ENCODE data around the gene FUBP3. TPM values are rescaled to one million over a fixed set of nuclear protein-coding genes. Genes with fewer than 3 reads are reported as not detected.

FUBP3 gene
- total RNA-seq, 1 experiment from 2014 or later: 73.7 TPM

- Histone ChIP-seq H3K4me1 (ENCODE audit: control insufficient read depth in 1 of 2, insufficient read depth in 2 of 2, low read length in 2 of 2) (peaks cover 0 to 11% of the 10 kb centered on the region in 2 experiments; a peak in 1 of 4 replicates), H3K9ac (ENCODE audit: low read length) (no peak overlapping the region), H2AFZ (ENCODE audit: low read depth, low read length, poor library complexity, severe bottlenecking) (no peak overlapping the region), H3K36me3 (ENCODE audit: control insufficient read depth in 1 of 2, insufficient read depth in 2 of 2, low read length in 2 of 2) (no peaks in the 10 kb centered on the region), H3K79me2 (ENCODE audit: insufficient read depth, low read length) (no peaks in the 10 kb centered on the region), H3K27ac (ENCODE audit: low read depth, low read length) (no peak overlapping the region), H3K9me2 (ENCODE audit: insufficient read depth) (no peaks in the 10 kb centered on the region), H3K27me3 (ENCODE audit: insufficient read depth, low read length) (no peaks in the 10 kb centered on the region), H4K20me1 (ENCODE audit: insufficient read depth) (no peaks in the 10 kb centered on the region), H3K4me3 (replicated peaks in 1 of 2; ENCODE audit: low read depth in 1 of 2, low read length in 2 of 2) (no peak overlapping the region), H3K4me2 (ENCODE audit: low read length) (no peak overlapping the region), H3K9me3 (ENCODE audit: control insufficient read depth in 1 of 2, insufficient read depth in 1 of 2, low read depth in 1 of 2, low read length in 2 of 2) (peaks cover 0 to 9% of the 10 kb centered on the region in 2 experiments; a peak in 1 of 4 replicates)
- TF ChIP-seq EZH2phosphoT487 (IDR thresholded peaks at IDR 0.05; ENCODE audit: borderline replicate concordance): no peak
- ChIA-PET POLR2A (no interaction called here), RAD21 (ENCODE audit: low non-redundant PET in 1 of 2, low total read pairs in 2 of 2, uncharacterized antibody in 2 of 2, unreplicated experiment in 2 of 2) (no interaction called here), CTCF (no interaction called here)
- DNase-seq (ENCODE audit: low read depth, low spot score): no peak
- BruUV-seq (replicated peaks): no TSS peak
- no peak for ATAC-seq
- intact Hi-C loops (cut with micrococcal nuclease): no loop called here
Observed at GRCh38 chr9:130687615-130688014, 108.2 kb downstream of the FUBP3 start.

Small RNAs within 50 kb of the gene (microRNA-seq; reads per million reads assigned to microRNA genes)
- not detected for gene MIR6856 (ENCODE audit: borderline number of aligned reads)

Other genes starting within 250 kb of the FUBP3 start
- 92.6 TPM for gene ASS1, start 134.6 kb upstream of the FUBP3 start, total RNA-seq (2021; ENCODE audit: unreplicated experiment)
- 0.54 TPM for gene PRDM12, start 85.0 kb downstream of the FUBP3 start, total RNA-seq (2021; ENCODE audit: unreplicated experiment)
- gene EXOSC2, start 114.2 kb downstream of the FUBP3 start, total RNA-seq (2021; ENCODE audit: unreplicated experiment): 71.5 TPM

All from HCT116 (cell line).